Type B pancreatic cell (in vitro differentiated cells): ENCODE results near the gene OR10A5. TPM values are rescaled to one million over a fixed set of nuclear protein-coding genes. Genes with fewer than 3 reads are reported as not detected.
"Not testable (repeated sequence)": the region's sequence is repeated elsewhere in the genome, so short reads cannot be mapped to it uniquely, and the experiment has no call there.

Experiments used
- DNase-seq: peaks from one replicate; pipeline ENCODE4 v3.0.0; 2021; ENCODE audit warnings: mixed read lengths; ENCODE audit not compliant: unreplicated experiment; ENCODE audit errors: extremely low spot score
- H3K27ac Mint-ChIP-seq: 2 replicates; pipeline ENCODE4 v1.8.0; 2021; ENCODE audit warnings: mild to moderate bottlenecking, mixed read lengths
- H3K27me3 Mint-ChIP-seq: 2 replicates; pipeline ENCODE4 v1.8.0; 2021; ENCODE audit warnings: mixed read lengths
- H3K36me3 Mint-ChIP-seq: 2 replicates; pipeline ENCODE4 v1.8.0; 2021; ENCODE audit warnings: mixed read lengths
- H3K4me1 Mint-ChIP-seq: one replicate; pipeline ENCODE4 v1.8.0; 2021; ENCODE audit warnings: mixed read lengths; ENCODE audit not compliant: unreplicated experiment
- H3K4me3 Mint-ChIP-seq: 2 replicates; pipeline ENCODE4 v1.8.0; 2021; ENCODE audit warnings: mild to moderate bottlenecking, mixed read lengths
- H3K9me3 Mint-ChIP-seq: 2 replicates; pipeline ENCODE4 v1.8.0; 2021; ENCODE audit warnings: mixed read lengths
- CTCF ChIP-seq: fragments of 200-600 bp; sonication (generic); conservative IDR thresholded peaks from 2 replicates; pipeline ENCODE4 v1.5.0; 2021; ENCODE audit warnings: antibody characterized with exemption, mild to moderate bottlenecking
- total RNA-seq: library from RNA; stranded (reverse); gene quantifications from 2 replicates; pipeline ENCODE4 v1.2.1, GENCODE V29; 2021; ENCODE audit warnings: low replicate concordance

OR10A5 gene
- total RNA-seq, 1 donor from 2014 or later = not detected

DNA sequence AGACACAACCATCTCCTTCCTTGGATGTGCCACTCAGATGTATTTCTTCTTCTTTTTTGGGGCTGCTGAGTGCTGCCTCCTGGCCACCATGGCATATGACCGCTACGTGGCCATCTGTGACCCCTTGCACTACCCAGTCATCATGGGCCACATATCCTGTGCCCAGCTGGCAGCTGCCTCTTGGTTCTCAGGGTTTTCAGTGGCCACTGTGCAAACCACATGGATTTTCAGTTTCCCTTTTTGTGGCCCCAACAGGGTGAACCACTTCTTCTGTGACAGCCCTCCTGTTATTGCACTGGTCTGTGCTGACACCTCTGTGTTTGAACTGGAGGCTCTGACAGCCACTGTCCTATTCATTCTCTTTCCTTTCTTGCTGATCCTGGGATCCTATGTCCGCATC lies 31.4 kb downstream of the OR10A5 start:
- Mint-ChIP-seq H3K4me3 (no peak overlapping the region), H3K4me1 (no peaks in the 10 kb centered on the region), H3K27me3 (no peaks in the 10 kb centered on the region), H3K36me3 (no peaks in the 10 kb centered on the region), H3K27ac (no peak overlapping the region), H3K9me3 (no peaks in the 10 kb centered on the region)
- TF ChIP-seq CTCF = no peak
- no peak for DNase-seq

DNA sequence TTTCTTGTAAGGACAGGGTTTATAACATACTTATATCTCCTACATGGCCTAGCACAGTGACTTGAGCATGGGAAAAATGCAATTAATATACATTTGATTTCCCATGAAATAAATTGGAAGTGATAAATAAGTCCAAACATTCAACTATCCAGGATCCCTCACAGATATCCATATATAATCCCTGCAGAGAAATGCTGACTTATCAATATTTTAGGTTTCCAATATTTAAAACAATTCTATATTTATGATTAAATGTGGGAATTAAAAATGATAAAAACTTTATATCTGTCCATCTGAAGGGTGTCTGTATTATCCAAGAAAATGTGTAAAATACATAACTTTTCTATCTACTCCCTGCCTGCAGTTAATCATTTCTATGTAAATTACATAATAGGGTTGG lies 37.3 kb downstream of the OR10A5 start:
- H3K4me3 Mint-ChIP-seq = no peak overlapping the region
- peaks cover 3% of the 10 kb centered on the region for H3K27me3 Mint-ChIP-seq
- H3K27ac Mint-ChIP-seq = no peak overlapping the region
- H3K4me1 Mint-ChIP-seq = no peaks in the 10 kb centered on the region
- no peak for DNase-seq
- no peaks in the 10 kb centered on the region for H3K9me3 Mint-ChIP-seq
- no peaks in the 10 kb centered on the region for H3K36me3 Mint-ChIP-seq
- TF ChIP-seq CTCF = no peak

DNA sequence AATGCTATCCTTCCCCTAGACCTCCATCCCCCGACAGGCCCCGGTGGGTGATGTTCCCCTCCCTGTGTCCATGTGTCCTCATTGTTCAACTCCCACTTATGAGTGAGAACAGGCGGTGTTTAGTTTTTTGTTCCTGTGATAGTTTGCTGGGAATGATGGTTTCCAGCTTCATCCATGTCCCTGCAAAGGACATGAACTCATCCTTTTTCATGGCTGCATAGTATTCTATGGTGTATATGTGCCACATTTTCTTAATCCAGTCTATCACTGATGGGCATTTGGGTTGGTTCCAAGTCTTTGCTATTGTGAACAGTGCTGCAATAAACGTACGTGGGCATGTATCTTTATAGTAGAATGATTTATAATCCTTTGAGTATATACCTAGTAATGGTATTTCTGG lies 42.2 kb downstream of the OR10A5 start:
- H3K36me3 Mint-ChIP-seq, H3K9me3 Mint-ChIP-seq, H3K4me3 Mint-ChIP-seq, DNase-seq, H3K27me3 Mint-ChIP-seq, H3K27ac Mint-ChIP-seq, H3K4me1 Mint-ChIP-seq: not testable (repeated sequence)

DNA sequence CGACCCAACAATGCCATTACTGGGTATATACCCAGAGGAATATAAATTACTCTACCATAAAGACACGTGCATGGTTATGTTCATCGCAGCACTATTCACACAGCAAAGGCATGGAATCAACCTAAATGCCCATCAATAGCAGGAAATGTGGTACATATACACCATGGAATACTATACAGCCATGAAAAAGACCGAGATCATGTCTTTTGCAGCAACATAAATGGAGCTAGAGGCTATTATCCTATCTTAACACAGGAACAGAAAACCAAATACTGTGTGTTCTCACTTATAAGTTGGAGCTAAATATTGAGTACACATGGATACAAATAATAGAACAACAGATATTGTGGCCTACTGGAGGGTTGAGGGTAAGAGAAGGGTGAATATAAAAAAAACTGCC lies 43.3 kb downstream of the OR10A5 start:
- H3K27ac Mint-ChIP-seq = no peak overlapping the region
- no peaks in the 10 kb centered on the region for H3K9me3 Mint-ChIP-seq
- no peaks in the 10 kb centered on the region for H3K36me3 Mint-ChIP-seq
- no peaks in the 10 kb centered on the region for H3K4me1 Mint-ChIP-seq
- DNase-seq = no peak
- H3K27me3 Mint-ChIP-seq = peaks cover 1% of the 10 kb centered on the region
- no peak for TF ChIP-seq CTCF
- H3K4me3 Mint-ChIP-seq = no peak overlapping the region

GRCh38 chr11:6889835-6890234 lies 44.4 kb downstream of the OR10A5 start:
- Mint-ChIP-seq H3K4me3 (no peak overlapping the region), H3K36me3 (no peaks in the 10 kb centered on the region), H3K27ac (no peak overlapping the region), H3K4me1 (no peaks in the 10 kb centered on the region), H3K27me3 (no peaks in the 10 kb centered on the region), H3K9me3 (no peaks in the 10 kb centered on the region)
- no peak for TF ChIP-seq CTCF
- no peak for DNase-seq

DNA sequence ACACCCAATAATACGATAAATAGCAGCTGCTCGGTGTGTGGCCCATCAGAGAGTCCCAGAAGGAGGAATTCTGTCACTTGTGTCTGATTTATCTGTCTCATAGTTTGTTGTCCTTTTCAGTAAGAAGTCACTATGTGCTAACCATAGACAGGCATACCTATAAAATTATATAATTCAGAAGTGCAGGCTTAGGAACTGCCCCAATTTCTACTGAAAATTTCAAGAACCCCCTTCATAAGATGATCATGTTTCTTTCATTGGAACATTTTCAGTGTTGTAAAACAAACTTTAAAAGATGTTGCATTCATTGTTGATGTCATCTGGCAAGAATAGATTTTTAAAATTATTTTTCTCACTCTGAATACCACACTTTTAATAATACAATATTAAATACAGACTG lies 46.9 kb downstream of the OR10A5 start, which contains the start of gene OR2D2:
Gene OR2D2 (minus strand): TSS at position 101 of the 400 bp plus-strand sequence. CDS start 0 bp downstream, at position 101.
- no peak for TF ChIP-seq CTCF

More for the DNA sequence above, 46.9 kb downstream of the OR10A5 start, which contains the start of gene OR2D2:
- Mint-ChIP-seq H3K4me1 (no peaks in the 10 kb centered on the region), H3K27me3 (no peaks in the 10 kb centered on the region), H3K27ac (no peak within 1 kb of the TSS), H3K4me3 (no peak within 1 kb of the TSS), H3K9me3 (no peaks in the 10 kb centered on the region), H3K36me3 (no peaks in the 10 kb centered on the region)
- no peak for DNase-seq
